ENCODE data around the gene NF1.

The NF1 gene

GRCh38 chr17:31060791-31061550, 33.8 kb upstream of the NF1 start:
- H3K4me1 ChIP-seq (ENCODE audit: control insufficient read depth, insufficient read depth, low read length): no peaks in the 10 kb centered on the region
- no peak overlapping the region for H3K9ac ChIP-seq (ENCODE audit: low read depth, low read length)
- no peaks in the 10 kb centered on the region for H3K27me3 ChIP-seq (ENCODE audit: control insufficient read depth, insufficient read depth, low read length)

GRCh38 chr17:31061678-31062077, 33.1 kb upstream of the NF1 start:
- Histone ChIP-seq H3K36me3 (ENCODE audit: insufficient read depth, low read length) (no peaks in the 10 kb centered on the region), H3K4me2 (ENCODE audit: low read length) (no peak overlapping the region), H3K9me3 (replicated peaks; ENCODE audit: low read length) (no peaks in the 10 kb centered on the region), H3K4me3 (ENCODE audit: low read length) (no peak overlapping the region), H3K4me1 (ENCODE audit: control insufficient read depth, insufficient read depth, low read length) (no peaks in the 10 kb centered on the region), H3K9ac (ENCODE audit: low read depth, low read length) (no peak overlapping the region), H3K27me3 (ENCODE audit: control insufficient read depth, insufficient read depth, low read length) (no peaks in the 10 kb centered on the region)

More at GRCh38 chr17:31060791-31061550, 33.8 kb upstream of the NF1 start:
- no peak overlapping the region for H3K4me3 ChIP-seq (ENCODE audit: low read length)
- no peak overlapping the region for H3K4me2 ChIP-seq (ENCODE audit: low read length)
- no peaks in the 10 kb centered on the region for H3K36me3 ChIP-seq (ENCODE audit: insufficient read depth, low read length)
- H3K9me3 ChIP-seq (replicated peaks; ENCODE audit: low read length): no peaks in the 10 kb centered on the region

- Histone ChIP-seq H3K4me3 (ENCODE audit: low read length) (no peak overlapping the region), H3K4me2 (ENCODE audit: low read length) (no peak overlapping the region), H3K9ac (ENCODE audit: low read depth, low read length) (no peak overlapping the region), H3K27me3 (ENCODE audit: control insufficient read depth, insufficient read depth, low read length) (no peaks in the 10 kb centered on the region), H3K4me1 (ENCODE audit: control insufficient read depth, insufficient read depth, low read length) (peaks cover under 1% of the 10 kb centered on the region), H3K9me3 (replicated peaks; ENCODE audit: low read length) (no peaks in the 10 kb centered on the region), H3K36me3 (ENCODE audit: insufficient read depth, low read length) (no peaks in the 10 kb centered on the region)
Observed at GRCh38 chr17:31062346-31062745, 32.4 kb upstream of the NF1 start.

GRCh38 chr17:31064707-31065106, 30.1 kb upstream of the NF1 start:
- no peaks in the 10 kb centered on the region for H3K9me3 ChIP-seq (replicated peaks; ENCODE audit: low read length)

GRCh38 chr17:31067691-31068184, 27.0 kb upstream of the NF1 start:
- Histone ChIP-seq H3K9ac (ENCODE audit: low read depth, low read length) (peak overlapping the region; percentile 0), H3K36me3 (ENCODE audit: insufficient read depth, low read length) (no peaks in the 10 kb centered on the region), H3K27me3 (ENCODE audit: control insufficient read depth, insufficient read depth, low read length) (no peaks in the 10 kb centered on the region), H3K4me1 (ENCODE audit: control insufficient read depth, insufficient read depth, low read length) (peaks cover 15% of the 10 kb centered on the region), H3K4me3 (ENCODE audit: low read length) (no peak overlapping the region), H3K4me2 (ENCODE audit: low read length) (peak overlapping the region; percentile 11), H3K9me3 (replicated peaks; ENCODE audit: low read length) (no peaks in the 10 kb centered on the region)

More at GRCh38 chr17:31064707-31065106, 30.1 kb upstream of the NF1 start:
- H3K9ac ChIP-seq (ENCODE audit: low read depth, low read length): no peak overlapping the region
- no peaks in the 10 kb centered on the region for H3K27me3 ChIP-seq (ENCODE audit: control insufficient read depth, insufficient read depth, low read length)
- H3K4me3 ChIP-seq (ENCODE audit: low read length): no peak overlapping the region
- H3K4me1 ChIP-seq (ENCODE audit: control insufficient read depth, insufficient read depth, low read length): peaks cover 15% of the 10 kb centered on the region
- no peaks in the 10 kb centered on the region for H3K36me3 ChIP-seq (ENCODE audit: insufficient read depth, low read length)
- no peak overlapping the region for H3K4me2 ChIP-seq (ENCODE audit: low read length)

GRCh38 chr17:31068291-31068690, 26.5 kb upstream of the NF1 start:
- no peak overlapping the region for H3K9ac ChIP-seq (ENCODE audit: low read depth, low read length)

GRCh38 chr17:31072186-31072585, 22.6 kb upstream of the NF1 start:
- Histone ChIP-seq H3K9ac (ENCODE audit: low read depth, low read length) (no peak overlapping the region), H3K4me1 (ENCODE audit: control insufficient read depth, insufficient read depth, low read length) (peaks cover 15% of the 10 kb centered on the region), H3K36me3 (ENCODE audit: insufficient read depth, low read length) (no peaks in the 10 kb centered on the region), H3K27me3 (ENCODE audit: control insufficient read depth, insufficient read depth, low read length) (no peaks in the 10 kb centered on the region), H3K4me3 (ENCODE audit: low read length) (no peak overlapping the region), H3K4me2 (ENCODE audit: low read length) (no peak overlapping the region), H3K9me3 (replicated peaks; ENCODE audit: low read length) (no peaks in the 10 kb centered on the region)

More at GRCh38 chr17:31068291-31068690, 26.5 kb upstream of the NF1 start:
- Histone ChIP-seq H3K36me3 (ENCODE audit: insufficient read depth, low read length) (no peaks in the 10 kb centered on the region), H3K4me3 (ENCODE audit: low read length) (no peak overlapping the region), H3K27me3 (ENCODE audit: control insufficient read depth, insufficient read depth, low read length) (no peaks in the 10 kb centered on the region), H3K4me2 (ENCODE audit: low read length) (peak overlapping the region; percentile 11), H3K4me1 (ENCODE audit: control insufficient read depth, insufficient read depth, low read length) (peaks cover 15% of the 10 kb centered on the region), H3K9me3 (replicated peaks; ENCODE audit: low read length) (no peaks in the 10 kb centered on the region)

- Histone ChIP-seq H3K4me3 (ENCODE audit: low read length) (no peak overlapping the region), H3K9ac (ENCODE audit: low read depth, low read length) (no peak overlapping the region), H3K27me3 (ENCODE audit: control insufficient read depth, insufficient read depth, low read length) (no peaks in the 10 kb centered on the region), H3K4me2 (ENCODE audit: low read length) (no peak overlapping the region), H3K4me1 (ENCODE audit: control insufficient read depth, insufficient read depth, low read length) (peaks cover 3% of the 10 kb centered on the region), H3K9me3 (replicated peaks; ENCODE audit: low read length) (no peaks in the 10 kb centered on the region), H3K36me3 (ENCODE audit: insufficient read depth, low read length) (no peaks in the 10 kb centered on the region)
Observed at GRCh38 chr17:31073411-31073810, 21.4 kb upstream of the NF1 start.

- H3K4me3 ChIP-seq (ENCODE audit: low read length): no peak overlapping the region
- H3K4me1 ChIP-seq (ENCODE audit: control insufficient read depth, insufficient read depth, low read length): no peaks in the 10 kb centered on the region
- H3K4me2 ChIP-seq (ENCODE audit: low read length): no peak overlapping the region
- no peak overlapping the region for H3K9ac ChIP-seq (ENCODE audit: low read depth, low read length)
- H3K9me3 ChIP-seq (replicated peaks; ENCODE audit: low read length): no peaks in the 10 kb centered on the region
- H3K27me3 ChIP-seq (ENCODE audit: control insufficient read depth, insufficient read depth, low read length): no peaks in the 10 kb centered on the region
- no peaks in the 10 kb centered on the region for H3K36me3 ChIP-seq (ENCODE audit: insufficient read depth, low read length)
Observed at GRCh38 chr17:31074772-31075555, 19.8 kb upstream of the NF1 start.

- Histone ChIP-seq H3K4me2 (ENCODE audit: low read length) (no peak overlapping the region), H3K9ac (ENCODE audit: low read depth, low read length) (no peak overlapping the region), H3K27me3 (ENCODE audit: control insufficient read depth, insufficient read depth, low read length) (no peaks in the 10 kb centered on the region), H3K4me3 (ENCODE audit: low read length) (no peak overlapping the region), H3K36me3 (ENCODE audit: insufficient read depth, low read length) (no peaks in the 10 kb centered on the region), H3K9me3 (replicated peaks; ENCODE audit: low read length) (no peaks in the 10 kb centered on the region), H3K4me1 (ENCODE audit: control insufficient read depth, insufficient read depth, low read length) (no peaks in the 10 kb centered on the region)
Observed at GRCh38 chr17:31078290-31078689, 16.5 kb upstream of the NF1 start.

- Histone ChIP-seq H3K9ac (ENCODE audit: low read depth, low read length) (no peak overlapping the region), H3K4me1 (ENCODE audit: control insufficient read depth, insufficient read depth, low read length) (no peaks in the 10 kb centered on the region), H3K4me2 (ENCODE audit: low read length) (no peak overlapping the region), H3K36me3 (ENCODE audit: insufficient read depth, low read length) (no peaks in the 10 kb centered on the region), H3K27me3 (ENCODE audit: control insufficient read depth, insufficient read depth, low read length) (no peaks in the 10 kb centered on the region), H3K4me3 (ENCODE audit: low read length) (no peak overlapping the region), H3K9me3 (replicated peaks; ENCODE audit: low read length) (no peaks in the 10 kb centered on the region)
Observed at GRCh38 chr17:31079731-31080130, 15.0 kb upstream of the NF1 start.

Data from skeletal muscle satellite cell (primary cell).